K562 (cell line): Measurements from ENCODE around the gene HDHD2. TPM values are rescaled to one million over a fixed set of nuclear protein-coding genes. Genes with fewer than 3 reads are reported as not detected.

Source experiments
- ATAC-seq: fragments of 200-7000 bp; cut with Tn5 transposase; 3 replicates; pipeline ENCODE4 v1.9.1; 2020; ENCODE audit warnings: moderate library complexity
- Bru-seq: library from RNA; stranded (reverse); fragments of 400-500 nt; gene quantifications from one replicate; lab custom pipeline; 2021; lab: Mats Ljungman, UMichigan
- BruChase-seq, 2 experiments: library from RNA; stranded (reverse); fragments of 400-500 nt; gene quantifications; one replicate each; lab custom pipeline; 2021; lab: Mats Ljungman, UMichigan
- BruUV-seq: library from RNA; stranded (reverse); fragments of 400-500 nt; replicated peaks from 2 replicates; lab custom pipeline; 2021; lab: Mats Ljungman, UMichigan
- CTCF ChIA-PET: fragments of 300-600 bp; formaldehyde crosslinking; extraction: SDS; loops from one replicate; lab custom pipeline; 2021; ENCODE audit warnings: low intra/inter-chr PET ratio; lab: Yijun Ruan, JAX
- POLR2A ChIA-PET: fragments of 300-600, 350-650 bp; sonication (Branson Sonifier 250); formaldehyde crosslinking; extraction: SDS; loops from one replicate; lab custom pipeline; 2021; ENCODE audit warnings: antibody characterized with exemption, inconsistent platforms; lab: Yijun Ruan, JAX
- DNase-seq, 4 experiments: peaks; one replicate each; pipeline versions ENCODE4 v3.0.0 to v3.0.0-alpha.2; 2011 to 2018; ENCODE audit warnings: low spot score in 3 of 4, mixed read lengths in 3 of 4; ENCODE audit errors: extremely low read depth in 1 of 4
- FAIRE-seq: peaks from 2 replicates; lab custom pipeline; 2011; peaks lifted over from hg19 to GRCh38; lab: Jason Lieb, UNC
- H2AFZ ChIP-seq: 2 replicates; pipeline ENCODE4 v1.6.0; 2011; ENCODE audit warnings: low read depth, low read length, control low read depth, inconsistent platforms
- H3K27ac ChIP-seq: fragments of 200-600 bp; 3 replicates; pipeline ENCODE4 v1.8.0; 2011; ENCODE audit warnings: low read depth, mild to moderate bottlenecking, control low read depth, inconsistent platforms, low read length, moderate library complexity, mixed read lengths; ENCODE audit errors: extremely low read depth
- H3K27me3 ChIP-seq, 2 experiments: fragments of 300-600 bp in 1 of 2; 2 replicates in 1 of 2; 3 replicates in 1 of 2; pipeline versions ENCODE4 v1.6.0 to v1.8.0; 2011; ENCODE audit warnings: inconsistent platforms in 2 of 2, low read length in 2 of 2, mild to moderate bottlenecking in 1 of 2, mixed read lengths in 1 of 2, moderate library complexity in 1 of 2; ENCODE audit not compliant: control insufficient read depth in 2 of 2, insufficient read depth in 2 of 2
- H3K36me3 ChIP-seq: fragments of 300-600 bp; 3 replicates; pipeline ENCODE4 v1.8.0; 2011; ENCODE audit warnings: mild to moderate bottlenecking, low read length, inconsistent platforms; ENCODE audit not compliant: control insufficient read depth, insufficient read depth
- H3K4me1 ChIP-seq, 2 experiments: fragments of 200-600 bp in 1 of 2; replicated peaks in 1 of 2; 2 replicates in 1 of 2; 3 replicates in 1 of 2; pipeline versions ENCODE4 v1.5.1 to v1.8.0; 2011; ENCODE audit warnings: inconsistent platforms in 2 of 2, low read length in 2 of 2, mild to moderate bottlenecking in 1 of 2, mixed read lengths in 1 of 2, moderate library complexity in 1 of 2; ENCODE audit not compliant: control insufficient read depth in 2 of 2, insufficient read depth in 2 of 2
- H3K4me2 ChIP-seq: 2 replicates; pipeline ENCODE4 v1.6.1; 2011; ENCODE audit warnings: low read length, control low read depth, inconsistent platforms, mixed read lengths; ENCODE audit not compliant: insufficient read depth
- H3K4me3 ChIP-seq: fragments of 200-600 bp; sonication (generic), shearing (Covaris generic); 2 replicates; pipeline ENCODE4 v1.5.1; 2016; ENCODE audit warnings: control low read depth, inconsistent platforms
- H3K79me2 ChIP-seq: fragments of 200-600 bp; 3 replicates; pipeline ENCODE4 v1.8.0; 2011; ENCODE audit warnings: low read length, inconsistent platforms; ENCODE audit not compliant: control insufficient read depth, insufficient read depth
- H3K9ac ChIP-seq, 2 experiments: 2 replicates each; pipeline versions ENCODE4 v1.6.0 to v1.6.1; 2011; ENCODE audit warnings: low read depth in 2 of 2, low read length in 2 of 2, control low read depth in 1 of 2, inconsistent platforms in 1 of 2, mild to moderate bottlenecking in 1 of 2, mixed read lengths in 1 of 2; ENCODE audit not compliant: insufficient read depth in 1 of 2
- H3K9me1 ChIP-seq: one replicate; pipeline ENCODE4 v1.6.0; 2011; ENCODE audit warnings: inconsistent platforms, mild to moderate bottlenecking, low read length, moderate library complexity; ENCODE audit not compliant: control insufficient read depth, insufficient read depth
- H3K9me3 ChIP-seq: replicated peaks from 2 replicates; pipeline ENCODE4 v1.5.1; 2011; ENCODE audit warnings: low read depth, low read length, inconsistent platforms; ENCODE audit not compliant: control insufficient read depth, insufficient read depth
- H4K20me1 ChIP-seq: replicated peaks from 2 replicates; pipeline ENCODE4 v1.6.1; 2011; ENCODE audit warnings: low read length, inconsistent platforms, mixed read lengths; ENCODE audit not compliant: control insufficient read depth, insufficient read depth
- ARID2 ChIP-seq: fragments of 450-650 bp; IDR thresholded peaks from 2 replicates; pipeline ENCODE4 v1.6.1; 2017; ENCODE audit warnings: antibody characterized with exemption, mild to moderate bottlenecking
- HMG20A ChIP-seq: fragments of 450-650 bp; formaldehyde crosslinking; conservative IDR thresholded peaks from 2 replicates; pipeline ENCODE4 v1.4.0; 2020; ENCODE audit warnings: mild to moderate bottlenecking, mixed read lengths
- NFXL1 ChIP-seq: fragments of 450-650 bp; formaldehyde crosslinking; IDR thresholded peaks from 2 replicates; pipeline ENCODE4 v1.4.0; 2021; ENCODE audit warnings: mild to moderate bottlenecking
- NR2C1 ChIP-seq, 2 experiments: fragments of 450-650 bp; IDR thresholded peaks; 2 replicates each; pipeline ENCODE4 v1.6.1; 2017; ENCODE audit warnings: mild to moderate bottlenecking in 2 of 2, antibody characterized with exemption in 1 of 2, inconsistent platforms in 1 of 2, missing compliant biosample characterization in 1 of 2, missing genetic modification characterization in 1 of 2
- PHF8 ChIP-seq: fragments of 200-600 bp; sonication (generic); IDR thresholded peaks from 2 replicates; pipeline ENCODE4 v1.6.1; 2012; ENCODE audit warnings: mixed run types, mild to moderate bottlenecking, inconsistent platforms, low read length, moderate library complexity, borderline replicate concordance
- ZNF79 ChIP-seq: fragments of 250-450 bp; sonication (Bioruptor Pico); IDR thresholded peaks from 2 replicates; pipeline ENCODE4 v1.4.0; 2020; ENCODE audit warnings: low read depth, mild to moderate bottlenecking, moderate library complexity
- ZSCAN29 ChIP-seq: fragments of 450-650 bp; IDR thresholded peaks from 2 replicates; pipeline ENCODE4 v1.6.1; 2017
- WGBS: fragments of 100-300 bp; shearing (Covaris generic); methylation state at CpG from one replicate; pipeline ENCODE4 v1.1.6; 2016; ENCODE audit warnings: low coverage, mixed read lengths; ENCODE audit not compliant: insufficient coverage; ENCODE audit errors: missing lambda C conversion rate; 5-methylcytosine and 5-hydroxymethylcytosine counted together
- in situ Hi-C: fragments of 300-500 bp; cut with MboI; formaldehyde crosslinking; loops from 4 replicates; pipeline ENCODE4 v1.15.0; 2018; ENCODE audit warnings: inconsistent platforms, mixed read lengths
- intact Hi-C: fragments of 100-400 bp; cut with micrococcal nuclease; formaldehyde crosslinking; loops from 2 replicates; pipeline ENCODE4 v1.14.2; 2022
- long read RNA-seq, 3 experiments: library from polyadenylated mRNA in 2 of 3; library from RNA in 1 of 3; unstranded in 2 of 3; stranded (forward) in 1 of 3; transcript quantifications; one replicate each; pipeline ENCODE4 v2.0.0, GENCODE V29; 2019 to 2022
- polyA minus RNA-seq, 3 experiments: library from RNA; depleted of rRNA, polyadenylated mRNA; stranded (reverse); fragments of >200 nt; gene quantifications; 2 replicates each; pipeline ENCODE4 v1.2.3, GENCODE V29; 2011
- polyA plus RNA-seq, 8 experiments: library from polyadenylated mRNA; depleted of rRNA in 4 of 8; stranded (reverse) in 5 of 8; unstranded in 3 of 8; fragments of >200 nt; fragmentation: Nextera tagmentation in 2 of 8; fragmentation: Illumina TruSeq in 1 of 8; extraction: Ambion mirVana in 2 of 8; extraction: Trizol in 1 of 8; gene quantifications; 2 replicates each; pipeline versions ENCODE4 v1.2.1 to v1.2.3, GENCODE V29; 2011 to 2014; ENCODE audit warnings: inconsistent platforms in 1 of 8, missing spikeins in 1 of 8
- total RNA-seq, 7 experiments: library from RNA; depleted of rRNA in 6 of 7; stranded (reverse); fragments of >200 nt in 6 of 7; fragmentation: Illumina TruSeq in 2 of 7; extraction: Trizol in 2 of 7; gene quantifications; 2 replicates each; pipeline versions ENCODE4 v1.2.1 to v1.2.3, GENCODE V29; 2011 to 2021; ENCODE audit warnings: low replicate concordance in 1 of 7
- TF ChIP-seq, protein P1 (sequence below): fragments of 250-450 bp; sonication (Bioruptor Pico); IDR thresholded peaks from 2 replicates; pipeline ENCODE4 v1.8.0; 2022; ENCODE audit warnings: inconsistent platforms

Gene HDHD2, protein sequence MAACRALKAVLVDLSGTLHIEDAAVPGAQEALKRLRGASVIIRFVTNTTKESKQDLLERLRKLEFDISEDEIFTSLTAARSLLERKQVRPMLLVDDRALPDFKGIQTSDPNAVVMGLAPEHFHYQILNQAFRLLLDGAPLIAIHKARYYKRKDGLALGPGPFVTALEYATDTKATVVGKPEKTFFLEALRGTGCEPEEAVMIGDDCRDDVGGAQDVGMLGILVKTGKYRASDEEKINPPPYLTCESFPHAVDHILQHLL
- 21.0 and 26.6 TPM in 2 replicates for total RNA-seq (2011; cell fraction: chromatin; rRNA removed; ENCODE audit: low replicate concordance)
- total RNA-seq (2011; cell fraction: nucleolus; rRNA removed): 4.5 and 8.7 TPM in 2 replicates
- total RNA-seq (2011; cell fraction: nucleoplasm; rRNA removed): 15.3 and 17.5 TPM in 2 replicates
- total RNA-seq (2014; rRNA removed) (12.4 and 14.6 TPM in 2 replicates), total RNA-seq (2014; rRNA removed; fragmentation: Illumina TruSeq; extraction: Trizol) (21.5 TPM in 2 replicates), total RNA-seq (2015; rRNA removed; fragmentation: Illumina TruSeq; extraction: Trizol) (17.0 and 17.5 TPM in 2 replicates), total RNA-seq (2021) (24.8 and 25.9 TPM in 2 replicates), polyA plus RNA-seq (2011; rRNA removed) (16.9 and 22.6 TPM in 2 replicates), polyA plus RNA-seq (2014; fragmentation: Illumina TruSeq; extraction: Trizol) (22.0 and 25.2 TPM in 2 replicates), polyA plus RNA-seq (2014; fragmentation: Nextera tagmentation; extraction: Ambion mirVana) (10 to 100 TPM in 1 of 2 experiments, 1 to 10 TPM in 1; 6.8 to 22.8 TPM), polyA plus RNA-seq (2014; rRNA removed) (10.7 and 15.9 TPM in 2 replicates), polyA minus RNA-seq (2011; rRNA and poly(A)+ RNA removed) (15.3 and 27.3 TPM in 2 replicates), Bru-seq, nascent RNA (percentile 61 among the genes with signal in this experiment), BruChase-seq, experiment 1, labeled RNA remaining after a 2-hour chase (percentile 63 among the genes with signal in this experiment), BruChase-seq, experiment 2, labeled RNA remaining after a 6-hour chase (percentile 61 among the genes with signal in this experiment)
- polyA plus RNA-seq (2011; cell fraction: cytosol; rRNA removed): 6.7 and 10.2 TPM in 2 replicates
- polyA plus RNA-seq (2011; cell fraction: nucleus; rRNA removed): 18.6 and 22.7 TPM in 2 replicates
- 25.9 and 35.5 TPM in 2 replicates for polyA plus RNA-seq (2012)
- 11.0 and 13.3 TPM in 2 replicates for polyA minus RNA-seq (2011; cell fraction: cytosol; rRNA and poly(A)+ RNA removed)
- polyA minus RNA-seq (2011; cell fraction: nucleus; rRNA and poly(A)+ RNA removed): 9.0 and 18.8 TPM in 2 replicates
- long read RNA-seq, experiment 1, transcript HDHD2-205 (7 exons, 2,224 nt): minor isoform, 8 of 108 reads
- long read RNA-seq, experiment 1, transcript HDHD2-201 (7 exons, 2,212 nt): major isoform, 64 of 108 reads
- long read RNA-seq, experiment 1, partial matches to known transcripts: 4 of 108 reads
- long read RNA-seq, experiment 1, other reads (novel, unspliced or antisense): 25 of 108 reads
- long read RNA-seq, experiment 2, transcript HDHD2-201 (7 exons, 2,212 nt): minor isoform, 8 of 26 reads
- long read RNA-seq, experiment 2, transcript HDHD2-206 (1 exons, 3,229 nt): major isoform, 13 of 26 reads
- long read RNA-seq, experiment 2, partial matches to known transcripts: 0 of 26 reads
- long read RNA-seq, experiment 2, other reads (novel, unspliced or antisense): 4 of 26 reads
- long read RNA-seq, experiment 3, transcript HDHD2-201 (7 exons, 2,212 nt): major isoform, 26 of 31 reads
- long read RNA-seq, experiment 3, partial matches to known transcripts: 2 of 31 reads
- long read RNA-seq, experiment 3, other reads (novel, unspliced or antisense): 3 of 31 reads

DNA sequence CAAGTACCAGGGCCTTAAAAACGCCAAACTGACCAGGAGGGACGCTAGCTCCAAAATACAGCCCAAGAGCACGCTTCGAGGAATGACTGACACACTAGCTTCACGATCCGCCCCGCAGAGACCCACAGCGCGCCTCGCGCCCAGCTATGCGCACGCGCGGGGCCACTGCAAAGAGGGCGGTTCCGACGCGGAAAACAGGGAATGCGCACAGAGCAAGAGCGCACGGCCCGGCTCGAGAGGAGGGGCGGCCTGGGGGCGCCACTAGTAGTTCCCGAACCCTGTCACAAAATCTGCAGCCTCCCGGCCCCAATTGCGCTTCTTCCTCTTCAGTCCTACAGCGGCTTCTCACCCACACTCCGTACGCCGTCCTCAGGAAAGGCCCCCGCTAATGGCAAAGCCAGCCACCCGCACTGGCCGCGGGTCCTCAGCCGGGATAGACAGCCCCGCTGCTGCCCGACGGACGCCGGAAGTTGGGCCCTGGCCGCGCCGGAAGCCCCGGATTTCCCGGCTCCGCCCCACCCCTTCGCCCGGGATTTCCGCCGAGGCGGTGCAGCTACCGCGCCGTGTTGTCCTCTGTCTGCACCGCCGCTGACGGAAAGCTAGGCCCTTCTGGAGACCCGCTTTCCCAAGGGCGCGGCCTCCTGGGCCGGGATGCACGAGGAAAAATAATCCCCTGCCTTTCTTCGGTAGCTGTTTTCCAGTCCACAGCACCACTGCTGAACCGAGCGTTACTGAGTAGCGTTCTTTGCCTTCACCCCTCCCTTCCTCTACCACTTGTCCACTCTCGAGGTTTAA is at the start of gene HDHD2:
HDHD2 (minus strand) TSS at position 472 of the 795 bp plus-strand sequence. CDS start 14,061 bp downstream, outside the sequence.
- BruUV-seq: TSS peak; percentile 61
- peak within 1 kb of the TSS; percentile 88 for H3K4me2 ChIP-seq
- FAIRE-seq (no peak), ATAC-seq (peak; percentile 93), DNase-seq (peak; percentile 73 to 79 (median 76))
- no peaks in the 10 kb centered on the region for H4K20me1 ChIP-seq
- peak within 1 kb of the TSS; percentile 70 for H3K4me3 ChIP-seq
- H2AFZ ChIP-seq: peak within 1 kb of the TSS; percentile 93
- under 1% methylated on average over 38 of the region's 70 CpGs for WGBS
- ChIA-PET CTCF (no interaction called here), POLR2A (interaction anchor here (0.6 to 1.6 kb wide), 10 partner anchors 14 to 343 kb away, joined by 3 to 5 read pairs (median 4); no protein-coding TSS in a partner anchor)
- peaks cover 48% of the 10 kb centered on the region for H3K79me2 ChIP-seq
- in situ Hi-C loops: no loop called here
- H3K9ac ChIP-seq: peak within 1 kb of the TSS; percentile 73 to 92
- H3K36me3 ChIP-seq: peaks cover 15% of the 10 kb centered on the region; the same call in 2 of the 3 replicates
- peak within 1 kb of the TSS; percentile 83 for H3K27ac ChIP-seq
- H3K4me1 ChIP-seq: peaks cover 11 to 12% of the 10 kb centered on the region in 2 experiments; a peak in 4 of 5 replicates
- no peaks in the 10 kb centered on the region for H3K9me3 ChIP-seq
- intact Hi-C loops: no loop called here
- H3K27me3 ChIP-seq: no peaks in the 10 kb centered on the region
- no peaks in the 10 kb centered on the region for H3K9me1 ChIP-seq
- TF ChIP-seq NFXL1 (CRISPR knock-in tag) (no peak), ARID2 (no peak), ZNF79 (CRISPR knock-in tag) (0 out of 2 replicates have a peak, but pooled peaks have one; percentile 22), ZSCAN29 (no peak), HMG20A (CRISPR knock-in tag) (no peak), NR2C1 (IDR thresholded peaks at IDR 0.05) (no peak), NR2C1 (tag; IDR thresholded peaks at IDR 0.05) (no peak), PHF8 (peak; percentile 93)
- TF ChIP-seq, protein P1, sequence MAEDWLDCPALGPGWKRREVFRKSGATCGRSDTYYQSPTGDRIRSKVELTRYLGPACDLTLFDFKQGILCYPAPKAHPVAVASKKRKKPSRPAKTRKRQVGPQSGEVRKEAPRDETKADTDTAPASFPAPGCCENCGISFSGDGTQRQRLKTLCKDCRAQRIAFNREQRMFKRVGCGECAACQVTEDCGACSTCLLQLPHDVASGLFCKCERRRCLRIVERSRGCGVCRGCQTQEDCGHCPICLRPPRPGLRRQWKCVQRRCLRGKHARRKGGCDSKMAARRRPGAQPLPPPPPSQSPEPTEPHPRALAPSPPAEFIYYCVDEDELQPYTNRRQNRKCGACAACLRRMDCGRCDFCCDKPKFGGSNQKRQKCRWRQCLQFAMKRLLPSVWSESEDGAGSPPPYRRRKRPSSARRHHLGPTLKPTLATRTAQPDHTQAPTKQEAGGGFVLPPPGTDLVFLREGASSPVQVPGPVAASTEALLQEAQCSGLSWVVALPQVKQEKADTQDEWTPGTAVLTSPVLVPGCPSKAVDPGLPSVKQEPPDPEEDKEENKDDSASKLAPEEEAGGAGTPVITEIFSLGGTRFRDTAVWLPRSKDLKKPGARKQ (CRISPR knock-in tag): no peak
